Pancreas (tissue), 10 donors: ENCODE results near the gene SNX24. TPM values are rescaled to one million over a fixed set of nuclear protein-coding genes. Genes with fewer than 3 reads are reported as not detected.

Experiments used
- ATAC-seq, 4 donors: fragments of 200-7000 bp; cut with Tn5 transposase; one replicate each; pipeline versions ENCODE4 v1.8.0 to v1.9.1; 2020; ENCODE audit warnings: mild to moderate bottlenecking in 4 of 4, moderate library complexity in 4 of 4
- DNase-seq, 6 donors: peaks; one replicate each; pipeline ENCODE4 v3.0.0-alpha.2; 2020
- FAIRE-seq: peaks from 2 replicates; lab custom pipeline; 2012; peaks lifted over from hg19 to GRCh38; lab: Jason Lieb, UNC
- H3K27ac ChIP-seq, 4 donors: fragments of 200-600 bp; sonication (generic); 1 replicate in 3 of 4; 2 replicates in 1 of 4; pipeline versions ENCODE4 v1.5.0 to v1.8.0; 2020
- H3K27me3 ChIP-seq, 4 donors: fragments of 200-600 bp; one replicate each; pipeline ENCODE4 v1.8.0; 2021
- H3K36me3 ChIP-seq, 3 donors: fragments of 200-600 bp; sonication (generic) in 1 of 3; one replicate each; pipeline versions ENCODE4 v1.5.0 to v1.8.0; 2020 to 2021
- H3K4me1 ChIP-seq, 3 donors: fragments of 200-600 bp; one replicate each; pipeline ENCODE4 v1.8.0; 2021
- H3K4me3 ChIP-seq, 4 donors: fragments of 200-600 bp; sonication (generic) in 2 of 4; one replicate each; pipeline versions ENCODE4 v1.5.0 to v1.8.0; 2020 to 2021
- H3K9me3 ChIP-seq, 4 donors: fragments of 200-600 bp; one replicate each; pipeline ENCODE4 v1.8.0; 2021
- WGBS, 2 donors: extraction: QIAGEN DNeasy Blood & Tissue Kit; methylation state at CpG; one replicate each; pipeline ENCODE4 v1.1.7; 2013; 5-methylcytosine and 5-hydroxymethylcytosine counted together
- intact Hi-C, 3 donors: fragments of 100-400 bp; cut with DNase I; formaldehyde crosslinking; loops; one replicate each; pipeline versions ENCODE4 v1.11.1 to v1.14.2; 2022
- polyA plus RNA-seq, 2 donors: library from polyadenylated mRNA; stranded (reverse); fragments of 200-250 nt; gene quantifications; one replicate each; pipeline ENCODE4 v1.2.3, GENCODE V29; 2013
- total RNA-seq, 6 donors: library from RNA; stranded (reverse); fragmentation: NEBNext Ultra II Directional in 4 of 6; extraction: Animal tissue kit (Norgen Biotek cat#: 25700) in 4 of 6; gene quantifications; one replicate each; pipeline versions ENCODE4 v1.2.1 to v1.2.4, GENCODE V29; 2021 to 2023
- TF ChIP-seq, protein P1 (sequence below), 4 donors: fragments of 200-600 bp; sonication (generic) in 3 of 4; IDR thresholded peaks; one replicate each; pipeline versions ENCODE4 v1.5.0 to v1.8.0; 2021; ENCODE audit warnings: antibody characterized with exemption in 4 of 4
- donor health status: healthy with polysubstance abuse.
- donor health status: DM: no; HTN: no; CAD: no; lungs with moderate emphysema.
- donor health status: DM: no; HTN: no; CAD: no.
- donor health status: control.
- donor health status: control.
- donor health status: Bipolar disorder and iron deficiency.
- donor health status: DM: yes; HTN: yes; CAD: no.
- donor health status: DM: no; HTN: no; CAD: no.
- donor health status: DM: no; HTN: no; CAD: no.
- donor health status: DM: yes; HTN: yes; CAD: no.

SNX24 gene
- total and polyA plus RNA-seq, 8 donors, result 5.2 to 10.0 (median 6.9) TPM

DNA sequence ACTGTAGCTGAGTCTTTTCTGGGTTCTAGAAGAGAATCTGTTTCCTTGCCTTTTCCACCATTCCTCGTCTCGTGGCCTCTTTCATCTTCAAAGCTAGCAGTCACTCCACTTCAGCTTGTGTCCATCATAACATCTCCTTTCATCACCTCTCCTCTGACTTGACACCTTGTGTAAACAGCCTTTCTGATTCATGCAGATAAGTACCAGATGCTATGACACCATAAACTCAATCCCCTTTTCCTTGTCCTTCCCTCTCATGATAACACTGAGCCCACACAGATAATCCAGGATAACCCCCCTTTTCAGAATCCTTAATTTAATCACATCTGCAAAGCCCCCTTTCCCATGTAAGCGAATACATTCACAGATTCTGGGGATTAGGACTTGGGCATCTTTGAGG is 95.5 kb downstream of the SNX24 start:
- Histone ChIP-seq H3K36me3 (no peaks in the 10 kb centered on the region), H3K9me3 (no peaks in the 10 kb centered on the region), H3K27ac (no peak overlapping the region), H3K4me3 (no peak overlapping the region), H3K27me3 (no peaks in the 10 kb centered on the region), H3K4me1 (peaks cover 0 to 4% (median 0%) of the 10 kb centered on the region in 3 donors)
- intact Hi-C loops, result no loop called here
- no peak for FAIRE-seq
- 79 to 97% methylated on average over 3 of the region's 3 CpGs for WGBS, 2 donors
- ATAC-seq, result no peak
- TF ChIP-seq, protein P1, sequence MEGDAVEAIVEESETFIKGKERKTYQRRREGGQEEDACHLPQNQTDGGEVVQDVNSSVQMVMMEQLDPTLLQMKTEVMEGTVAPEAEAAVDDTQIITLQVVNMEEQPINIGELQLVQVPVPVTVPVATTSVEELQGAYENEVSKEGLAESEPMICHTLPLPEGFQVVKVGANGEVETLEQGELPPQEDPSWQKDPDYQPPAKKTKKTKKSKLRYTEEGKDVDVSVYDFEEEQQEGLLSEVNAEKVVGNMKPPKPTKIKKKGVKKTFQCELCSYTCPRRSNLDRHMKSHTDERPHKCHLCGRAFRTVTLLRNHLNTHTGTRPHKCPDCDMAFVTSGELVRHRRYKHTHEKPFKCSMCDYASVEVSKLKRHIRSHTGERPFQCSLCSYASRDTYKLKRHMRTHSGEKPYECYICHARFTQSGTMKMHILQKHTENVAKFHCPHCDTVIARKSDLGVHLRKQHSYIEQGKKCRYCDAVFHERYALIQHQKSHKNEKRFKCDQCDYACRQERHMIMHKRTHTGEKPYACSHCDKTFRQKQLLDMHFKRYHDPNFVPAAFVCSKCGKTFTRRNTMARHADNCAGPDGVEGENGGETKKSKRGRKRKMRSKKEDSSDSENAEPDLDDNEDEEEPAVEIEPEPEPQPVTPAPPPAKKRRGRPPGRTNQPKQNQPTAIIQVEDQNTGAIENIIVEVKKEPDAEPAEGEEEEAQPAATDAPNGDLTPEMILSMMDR (IDR thresholded peaks at IDR 0.05), result no peak
- no peak for DNase-seq

DNA sequence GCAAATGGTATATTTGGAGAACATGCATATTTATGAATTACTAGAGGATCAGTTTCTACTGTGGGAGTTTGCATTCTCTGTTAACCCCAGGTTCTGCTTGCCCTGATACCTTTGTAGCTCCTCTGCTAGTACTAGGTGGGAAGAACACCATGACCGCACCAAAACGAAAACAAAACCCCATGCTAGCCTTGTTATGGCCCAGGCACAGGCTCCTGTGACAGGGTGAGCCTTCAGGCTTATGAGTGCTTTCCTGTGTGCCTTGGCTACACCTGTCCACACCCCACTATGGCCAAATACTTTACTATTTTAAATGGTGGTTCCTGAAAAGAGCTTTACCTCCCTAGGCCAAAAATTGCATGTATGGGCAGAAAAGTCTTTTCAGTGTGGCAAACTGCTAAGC is 96.3 kb downstream of the SNX24 start:
- ATAC-seq (no peak), DNase-seq (no peak), FAIRE-seq (no peak)
- no peak overlapping the region for H3K4me3 ChIP-seq
- H3K9me3 ChIP-seq, result no peaks in the 10 kb centered on the region
- TF ChIP-seq, protein P1 (IDR thresholded peaks at IDR 0.05), result no peak
- H3K27ac ChIP-seq, result no peak overlapping the region
- H3K4me1 ChIP-seq, result peaks cover 0 to 4% (median 0%) of the 10 kb centered on the region in 3 donors
- no peaks in the 10 kb centered on the region for H3K36me3 ChIP-seq
- intact Hi-C loops, result no loop called here
- no peaks in the 10 kb centered on the region for H3K27me3 ChIP-seq
- 88 to 91% methylated on average over 2 of the region's 2 CpGs for WGBS, 2 donors

DNA sequence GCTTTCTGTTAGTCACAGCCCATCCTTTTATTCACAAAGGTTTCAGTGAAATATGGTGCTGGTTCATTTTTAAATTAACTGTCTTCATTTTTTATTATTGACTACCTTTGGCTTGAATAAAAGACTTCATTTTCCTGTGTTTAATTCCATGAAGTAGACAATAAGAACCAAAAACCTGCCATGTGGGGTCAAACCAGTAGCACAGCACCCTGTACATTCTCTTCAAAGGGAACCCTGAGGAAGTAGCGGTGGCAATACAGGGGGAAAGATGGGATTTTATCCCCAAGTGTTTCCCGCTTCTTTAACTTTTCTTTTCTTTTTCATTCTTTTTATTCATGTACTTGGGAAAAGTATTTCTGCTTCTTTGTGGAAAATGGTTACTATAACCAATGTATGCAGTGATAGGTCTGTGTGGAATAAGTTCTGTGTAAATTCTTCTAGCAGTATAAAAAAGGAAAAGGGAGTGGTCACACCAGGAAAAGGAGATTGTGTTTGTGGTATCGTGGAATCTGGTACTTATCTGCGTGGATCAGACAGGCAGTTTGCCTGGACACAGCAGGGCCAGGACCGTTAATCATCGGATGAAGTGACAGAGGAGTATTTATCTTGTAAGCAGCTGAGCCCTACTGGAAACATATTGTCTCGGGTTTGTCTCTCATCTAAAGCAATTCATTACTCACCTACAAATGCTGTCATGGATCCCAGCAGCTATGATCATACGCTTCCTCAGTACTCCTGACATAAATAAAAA is 96.9 kb downstream of the SNX24 start:
- Histone ChIP-seq H3K4me3 (no peak overlapping the region), H3K36me3 (no peaks in the 10 kb centered on the region), H3K4me1 (peaks cover 0 to 4% (median 0%) of the 10 kb centered on the region in 3 donors), H3K27me3 (no peaks in the 10 kb centered on the region), H3K27ac (no peak overlapping the region), H3K9me3 (no peaks in the 10 kb centered on the region)
- TF ChIP-seq, protein P1 (IDR thresholded peaks at IDR 0.05), result no peak
- FAIRE-seq, result no peak
- no peak for ATAC-seq
- DNase-seq, result no peak
- 71 to 74% methylated on average over 8 of the region's 8 CpGs for WGBS, 2 donors
- intact Hi-C loops, result no loop called here

DNA sequence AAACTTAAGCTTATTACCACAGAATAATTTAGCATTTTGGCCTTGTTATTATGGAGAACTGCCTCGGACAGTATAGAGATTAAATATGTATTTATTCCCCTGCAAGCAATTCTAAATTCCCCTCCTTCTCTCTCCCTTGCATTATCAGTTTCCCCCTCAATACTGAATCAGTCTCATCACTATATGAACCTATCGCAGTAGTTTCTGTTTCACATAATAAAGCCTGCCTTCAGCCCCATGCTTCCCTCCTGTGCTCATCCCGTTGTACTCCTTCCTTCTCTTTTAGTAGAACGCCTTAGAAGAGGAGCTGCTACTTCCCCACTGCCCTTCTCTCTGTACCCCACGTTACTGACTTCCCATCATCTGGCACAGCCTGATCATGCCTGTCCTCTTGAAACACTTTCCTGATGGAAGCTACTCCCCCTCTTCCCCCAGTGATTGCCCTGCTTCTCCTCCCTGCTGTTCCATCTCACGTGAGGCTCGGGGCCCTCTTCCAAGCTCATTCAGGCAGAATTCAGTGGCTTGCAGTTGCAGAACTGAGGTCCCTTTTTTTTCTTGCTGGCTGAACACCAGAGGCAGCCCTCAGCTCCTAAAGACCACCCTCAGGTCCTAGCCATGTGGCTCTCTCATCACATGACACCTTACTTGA is 97.8 kb downstream of the SNX24 start:
- 70 to 90% methylated on average over 7 of the region's 7 CpGs for WGBS, 2 donors
- intact Hi-C loops, result no loop called here
- Histone ChIP-seq H3K27ac (no peak overlapping the region), H3K4me3 (no peak overlapping the region), H3K27me3 (no peaks in the 10 kb centered on the region), H3K9me3 (no peaks in the 10 kb centered on the region), H3K36me3 (no peaks in the 10 kb centered on the region), H3K4me1 (peaks cover 0 to 1% (median 0%) of the 10 kb centered on the region in 3 donors)
- ATAC-seq (no peak), FAIRE-seq (no peak), DNase-seq (no peak)
- TF ChIP-seq, protein P1 (IDR thresholded peaks at IDR 0.05), result no peak

DNA sequence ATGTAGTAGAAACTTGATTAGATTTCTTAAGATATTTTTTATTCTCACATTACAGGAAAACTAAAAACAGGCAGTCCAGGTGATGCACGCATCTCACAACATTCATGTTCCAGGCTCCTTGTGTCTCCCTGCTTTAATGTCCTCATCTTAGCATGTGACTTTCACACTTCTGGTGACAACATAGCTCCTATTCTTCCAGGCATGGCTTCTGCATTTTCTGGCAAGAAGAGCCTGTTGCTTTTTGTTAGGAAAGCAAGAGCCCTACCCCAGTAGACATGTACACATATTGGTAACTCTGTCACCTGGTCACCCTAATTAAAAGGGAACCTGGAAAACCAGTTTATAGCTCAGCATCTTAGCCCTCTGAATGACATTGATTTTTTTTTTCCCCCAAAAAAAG is 98.6 kb downstream of the SNX24 start:
- intact Hi-C loops, result no loop called here
- Histone ChIP-seq H3K27me3 (no peaks in the 10 kb centered on the region), H3K4me3 (no peak overlapping the region), H3K4me1 (peaks cover 0 to 2% (median 0%) of the 10 kb centered on the region in 3 donors), H3K27ac (no peak overlapping the region), H3K9me3 (no peaks in the 10 kb centered on the region), H3K36me3 (no peaks in the 10 kb centered on the region)
- FAIRE-seq (no peak), ATAC-seq (no peak), DNase-seq (no peak)
- WGBS, 2 donors, result 98 to 100% methylated on average over 1 of the region's 1 CpG
- TF ChIP-seq, protein P1 (IDR thresholded peaks at IDR 0.05), result no peak
